GM12872 (cell line): ENCODE results near the gene EEF1AKMT2.

ENCODE experiments used
- CTCF ChIP-seq: IDR thresholded peaks from 3 replicates; pipeline ENCODE4 v1.5.1; 2011; ENCODE audit warnings: low read depth, mild to moderate bottlenecking, low read length, moderate library complexity; ENCODE audit not compliant: insufficient read depth

The EEF1AKMT2 gene

DNA sequence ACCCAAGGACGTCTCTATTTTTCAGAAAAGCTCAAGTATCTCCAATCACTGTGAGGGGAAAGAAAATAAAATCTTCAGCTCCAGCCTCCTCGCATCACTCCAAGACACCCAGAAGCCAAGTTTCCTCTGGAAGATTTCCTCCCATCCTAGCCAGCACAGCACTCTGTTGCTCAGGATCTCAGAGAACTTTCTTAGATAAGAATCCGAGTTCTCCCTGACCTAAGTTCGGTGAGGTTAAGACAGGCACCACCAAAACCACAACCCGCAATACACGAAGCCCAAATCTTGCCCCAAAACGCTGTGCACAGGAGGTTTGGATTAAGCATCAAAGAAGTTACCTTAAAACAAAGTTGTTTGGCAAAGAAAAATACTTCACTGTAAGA, 51.7 kb downstream of the EEF1AKMT2 start:
- no peak for TF ChIP-seq CTCF

DNA sequence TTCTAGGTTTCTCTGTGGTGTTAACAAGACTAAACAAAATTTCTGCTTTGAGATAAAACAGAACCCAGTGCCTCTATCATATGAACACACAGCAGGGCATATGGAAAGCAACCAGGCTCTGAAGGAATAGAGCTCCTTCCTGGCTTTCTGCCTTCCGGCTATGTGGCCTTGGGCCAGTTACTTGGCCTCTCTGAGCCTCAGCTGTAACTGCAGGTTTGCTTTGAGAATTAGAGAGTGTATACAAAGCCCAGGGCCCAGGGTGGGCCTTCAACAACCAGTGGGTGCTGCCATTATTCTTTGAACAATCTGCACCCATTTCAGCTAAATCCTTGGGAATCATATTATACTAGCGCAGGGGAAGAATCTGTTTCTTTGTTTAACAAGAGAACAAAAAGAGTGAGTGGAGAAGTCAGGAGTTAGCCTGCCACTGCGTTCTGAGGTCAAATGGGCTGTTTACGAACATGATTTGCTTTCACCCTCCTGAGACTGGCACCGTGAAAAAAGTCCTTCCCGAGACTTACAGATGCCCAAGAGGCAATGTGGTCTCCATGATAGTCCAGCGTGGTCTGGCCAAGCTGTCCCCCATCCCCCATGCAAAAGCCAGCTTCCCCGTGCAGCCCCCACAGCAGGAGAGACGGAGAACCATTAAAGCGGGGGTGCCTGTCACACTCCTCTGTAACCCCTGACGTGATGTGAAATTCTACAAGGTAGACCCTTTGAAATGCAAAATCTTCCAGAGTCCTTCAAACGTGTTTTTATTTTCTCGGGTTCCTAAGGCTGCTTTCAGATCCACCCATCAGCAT, 52.4 kb downstream of the EEF1AKMT2 start:
- no peak for TF ChIP-seq CTCF

DNA sequence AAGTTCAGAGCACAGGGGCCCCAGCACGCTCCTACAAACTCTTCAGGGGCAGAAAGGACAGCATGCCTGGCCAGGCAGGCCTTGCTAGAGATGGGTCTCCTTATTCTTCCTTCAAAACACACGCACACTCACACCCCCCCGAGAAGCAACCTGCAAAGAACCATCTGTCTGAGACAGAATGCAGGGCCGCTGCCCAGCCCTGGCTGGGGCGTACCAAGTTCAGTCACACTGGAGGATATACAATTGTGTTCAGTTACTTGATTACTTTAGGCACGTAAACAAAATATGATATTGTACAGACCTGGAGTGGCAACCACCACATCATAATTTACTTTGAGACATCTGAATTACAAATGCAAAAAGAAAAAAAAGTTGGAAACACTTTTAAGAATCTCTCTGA, 53.2 kb downstream of the EEF1AKMT2 start:
- TF ChIP-seq CTCF, result no peak

DNA sequence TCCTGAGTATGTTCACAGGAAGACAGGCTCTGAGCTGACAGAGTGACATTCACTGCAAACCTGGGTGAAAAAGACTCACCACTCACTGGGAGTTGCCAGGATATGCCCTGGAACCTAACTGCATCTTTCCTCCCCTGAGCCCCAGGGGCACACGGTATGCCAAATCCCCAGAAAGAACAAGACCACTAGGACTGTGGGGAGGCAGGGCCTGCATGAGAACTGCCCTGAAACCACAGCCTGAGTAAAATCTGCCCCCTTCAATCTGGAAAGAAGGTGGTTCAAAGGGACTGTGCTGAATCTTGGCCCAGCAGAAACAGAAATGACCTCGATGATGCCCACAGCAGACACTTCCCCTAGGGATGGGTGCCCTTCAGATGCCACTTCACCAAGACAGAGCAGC, 54.0 kb downstream of the EEF1AKMT2 start:
- no peak for TF ChIP-seq CTCF

GRCh38 chr10:124737221-124737620, 54.5 kb downstream of the EEF1AKMT2 start:
- no peak for TF ChIP-seq CTCF

DNA sequence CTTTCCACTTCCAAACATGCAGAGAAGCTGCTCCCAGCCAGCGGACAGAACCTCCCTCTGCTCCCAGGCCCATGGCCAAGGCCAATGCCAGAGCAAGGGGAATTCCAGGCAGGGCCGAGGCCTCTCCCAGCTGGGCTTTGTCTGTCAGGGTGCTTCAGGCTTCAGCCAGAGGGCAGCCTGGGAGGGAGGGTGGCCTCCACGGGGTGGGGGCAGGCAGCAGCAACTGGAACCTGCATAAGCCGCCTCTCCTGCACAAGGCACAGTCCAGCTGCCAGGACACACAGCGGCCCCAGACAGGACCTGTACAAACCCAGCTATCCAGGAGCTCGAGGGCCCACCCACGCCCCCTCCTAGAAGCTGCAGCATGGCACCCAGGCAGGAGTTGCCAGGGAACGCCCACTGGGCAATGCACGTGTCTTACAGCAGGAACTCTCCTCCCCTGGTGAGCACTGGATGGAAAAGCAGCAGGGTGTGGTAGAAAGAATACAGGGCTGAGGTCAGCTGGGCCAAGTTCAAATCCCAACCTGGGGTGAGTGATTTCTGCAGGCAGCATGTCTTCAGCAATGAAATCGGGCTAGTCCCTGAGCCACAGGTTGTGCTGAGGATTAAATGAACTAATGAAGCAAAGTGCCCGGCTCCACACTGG, 55.1 kb downstream of the EEF1AKMT2 start:
- no peak for TF ChIP-seq CTCF

DNA sequence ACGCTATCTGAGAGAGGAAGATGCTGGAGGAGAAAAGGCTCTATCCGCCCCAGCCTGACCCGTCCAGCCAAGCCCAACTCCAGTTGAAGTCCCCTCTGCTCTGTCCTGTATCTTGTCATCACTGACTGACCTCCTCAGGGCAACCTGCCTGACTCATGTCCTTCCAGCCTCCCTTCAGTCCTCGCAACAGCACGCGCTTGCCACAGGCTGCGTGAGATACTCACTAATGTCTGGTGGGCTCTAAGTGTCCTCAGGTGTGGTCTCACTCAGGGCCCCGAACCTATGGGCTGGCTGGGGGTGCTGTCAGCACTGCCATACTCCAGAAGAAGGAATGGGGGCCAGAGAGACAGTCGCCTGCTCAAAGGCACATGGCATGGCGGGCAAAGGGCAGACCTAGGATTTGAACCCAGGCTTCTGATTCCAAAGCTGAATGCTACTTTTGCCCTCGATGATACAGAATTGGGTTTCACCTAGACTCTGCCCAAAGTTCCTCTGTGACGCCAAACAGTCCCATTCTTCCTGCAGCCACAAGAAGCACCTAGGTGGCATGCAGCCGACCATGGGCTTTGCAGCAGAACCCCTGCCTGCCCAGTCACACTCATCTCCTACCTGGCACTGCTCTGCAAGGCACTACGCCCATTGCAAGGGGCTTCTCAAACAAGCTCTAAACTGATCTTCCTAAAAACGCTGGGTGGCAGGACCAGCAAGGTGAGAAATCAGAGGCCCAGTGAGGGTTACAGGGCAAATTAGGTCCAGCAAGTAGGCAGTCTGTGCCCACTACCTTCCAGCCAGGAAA, 56.0 kb downstream of the EEF1AKMT2 start:
- no peak for TF ChIP-seq CTCF
